AG04450 (cell line): Measurements from ENCODE around the gene SORL1. TPM values are rescaled to one million over a fixed set of nuclear protein-coding genes. Genes with fewer than 3 reads are reported as not detected.
A peak's percentile ranks its signal among the peaks of the same experiment; 100 is the strongest.

Experiments used
- CTCF ChIA-PET: fragments of 300-600, 350-600 bp; formaldehyde crosslinking; extraction: SDS; loops from one replicate; lab custom pipeline; 2022; ENCODE audit warnings: antibody characterized with exemption, inconsistent platforms; lab: Charles Lee
- POLR2A ChIA-PET: fragments of 350-600 bp; formaldehyde crosslinking; extraction: SDS; loops from one replicate; lab custom pipeline; 2021; ENCODE audit warnings: antibody characterized with exemption, inconsistent platforms; lab: Yijun Ruan, JAX
- DNase-seq: peaks from one replicate; pipeline ENCODE4 v3.0.0-alpha.2; 2011; ENCODE audit warnings: low read depth, low spot score
- H3K27ac ChIP-seq: one replicate; pipeline ENCODE4 v1.5.1; 2012; ENCODE audit warnings: low read depth, low read length, control low read depth
- H3K27me3 ChIP-seq: one replicate; pipeline ENCODE4 v1.6.0; 2012; ENCODE audit warnings: low read length; ENCODE audit not compliant: control insufficient read depth, insufficient read depth
- H3K4me3 ChIP-seq: 2 replicates; pipeline ENCODE4 v1.5.1; 2011; ENCODE audit warnings: mild to moderate bottlenecking, low read depth, low read length, control low read depth
- H3K9me3 ChIP-seq: 2 replicates; pipeline ENCODE4 v1.5.1; 2012; ENCODE audit warnings: low read length; ENCODE audit not compliant: control insufficient read depth, insufficient read depth
- CTCF ChIP-seq: IDR thresholded peaks from 2 replicates; pipeline ENCODE4 v1.5.1; 2011; ENCODE audit warnings: low read depth, low read length, control low read depth, inconsistent platforms
- polyA plus RNA-seq: library from polyadenylated mRNA; depleted of rRNA; stranded (reverse); fragments of >200 nt; gene quantifications from 2 replicates; pipeline ENCODE4 v1.2.3, GENCODE V29; 2011

The SORL1 gene
- polyA plus RNA-seq, 1 experiment, result 5.4 TPM

DNA sequence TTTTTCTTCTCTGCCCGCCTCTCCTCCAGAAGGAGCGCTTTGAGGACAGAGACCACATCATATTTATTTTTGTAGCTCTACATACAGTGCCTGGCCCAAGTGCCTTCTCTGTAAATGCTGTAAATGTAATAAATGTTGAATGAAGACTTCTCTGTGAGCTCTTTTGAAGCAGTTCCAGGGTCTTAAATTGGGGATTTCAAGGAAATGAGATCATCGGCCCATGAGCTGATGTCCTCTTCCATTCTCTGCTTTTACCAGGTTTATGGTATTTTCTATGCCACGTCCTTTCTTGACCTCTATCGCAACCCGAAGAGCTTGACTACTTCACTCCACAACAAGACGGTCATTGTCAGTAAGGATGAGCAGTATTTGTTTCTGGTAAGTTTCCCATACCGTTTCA, 166.4 kb downstream of the SORL1 start:
- ChIA-PET POLR2A (interaction anchor here (0.6 kb wide), 1 partner anchor 23 kb away, joined by 3 read pairs; no protein-coding TSS in a partner anchor), CTCF (no interaction called here)
- no peak overlapping the region for H3K27ac ChIP-seq
- H3K4me3 ChIP-seq, result no peak overlapping the region
- no peaks in the 10 kb centered on the region for H3K27me3 ChIP-seq
- no peak for TF ChIP-seq CTCF
- no peaks in the 10 kb centered on the region for H3K9me3 ChIP-seq
- no peak for DNase-seq

DNA sequence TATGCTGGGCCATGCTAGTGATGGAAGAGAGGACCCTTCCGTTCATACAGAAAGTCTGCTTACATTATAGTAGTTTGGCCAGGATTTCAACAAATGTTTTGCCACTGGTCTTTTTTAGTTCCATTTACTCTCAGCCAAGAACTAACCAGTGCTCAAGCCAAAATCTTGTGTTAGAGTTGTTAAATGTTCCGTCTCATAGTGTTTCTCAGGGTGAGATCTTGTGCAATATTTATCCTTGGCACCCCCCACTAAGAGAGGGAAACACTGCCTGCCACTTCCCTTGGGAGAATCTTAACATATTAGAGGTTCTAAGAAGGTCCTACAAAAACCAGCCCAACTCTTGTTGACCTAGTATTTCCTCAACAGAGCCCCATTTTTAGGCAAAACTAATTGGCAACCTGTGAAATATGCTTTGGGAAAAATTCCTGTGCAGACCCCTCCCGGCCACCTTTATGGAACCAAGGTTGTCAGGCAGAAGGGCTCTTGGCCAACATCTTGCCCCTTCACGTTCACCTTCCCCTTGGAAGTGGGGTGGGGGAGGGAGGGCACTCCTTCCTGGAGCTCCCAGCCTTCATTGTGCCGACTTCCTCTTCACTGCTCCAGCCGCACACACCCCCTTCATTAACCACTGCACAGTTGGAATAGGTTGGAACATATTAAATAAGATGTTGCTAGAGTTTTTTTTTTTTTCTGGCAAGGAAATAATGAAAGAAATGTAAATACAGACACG, 173.8 kb downstream of the SORL1 start:
- H3K9me3 ChIP-seq, result no peaks in the 10 kb centered on the region
- H3K27me3 ChIP-seq, result no peaks in the 10 kb centered on the region
- POLR2A ChIA-PET, result no interaction called here
- TF ChIP-seq CTCF, result no peak
- CTCF ChIA-PET, result no interaction called here
- H3K4me3 ChIP-seq, result no peak overlapping the region
- H3K27ac ChIP-seq, result no peak overlapping the region
- DNase-seq, result no peak

DNA sequence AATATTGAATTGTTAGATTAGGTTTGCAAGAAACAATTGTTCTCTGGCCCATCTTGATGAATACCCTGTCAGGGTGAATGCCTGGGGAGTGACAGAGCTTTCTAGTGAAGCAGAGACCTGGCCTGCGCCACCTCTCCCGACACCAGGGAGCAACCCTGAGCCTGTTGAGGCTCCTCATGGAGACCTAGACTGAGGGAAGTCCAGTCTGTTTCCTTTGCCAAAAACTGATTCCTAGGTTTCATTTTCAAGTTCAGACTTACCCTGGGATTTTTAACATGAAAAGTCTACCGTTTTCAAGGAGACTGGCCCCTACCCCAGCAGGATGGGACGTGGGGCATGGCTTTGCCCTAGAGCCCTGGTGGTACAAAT, 174.4 kb downstream of the SORL1 start:
- Histone ChIP-seq H3K27me3 (no peaks in the 10 kb centered on the region), H3K27ac (no peak overlapping the region), H3K4me3 (no peak overlapping the region), H3K9me3 (no peaks in the 10 kb centered on the region)
- POLR2A ChIA-PET, result no interaction called here
- TF ChIP-seq CTCF, result no peak
- CTCF ChIA-PET, result no interaction called here
- no peak for DNase-seq

DNA sequence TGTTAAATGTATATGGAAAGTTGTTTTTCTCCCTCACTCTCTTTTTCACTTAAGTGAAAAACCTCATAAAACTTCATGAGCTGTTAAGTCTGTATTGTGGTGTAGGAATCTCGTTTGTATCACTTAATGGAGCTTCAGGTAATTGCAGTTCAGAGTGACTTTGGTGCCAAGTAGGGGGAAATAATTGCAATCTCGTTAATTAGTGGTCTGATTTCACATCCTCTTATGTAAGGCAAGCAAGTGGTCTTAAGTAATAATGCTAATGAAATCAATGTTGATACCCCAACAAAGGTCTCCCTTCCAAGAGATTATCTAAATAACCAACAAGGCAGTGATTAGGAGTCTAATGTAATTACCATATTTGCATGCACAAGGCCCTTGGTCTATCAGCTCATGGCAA, 174.9 kb downstream of the SORL1 start:
- ChIA-PET CTCF (no interaction called here), POLR2A (no interaction called here)
- no peak overlapping the region for H3K4me3 ChIP-seq
- no peaks in the 10 kb centered on the region for H3K27me3 ChIP-seq
- H3K27ac ChIP-seq, result no peak overlapping the region
- TF ChIP-seq CTCF, result no peak
- no peak for DNase-seq
- H3K9me3 ChIP-seq, result no peaks in the 10 kb centered on the region

GRCh38 chr11:121630041-121630440, 177.9 kb downstream of the SORL1 start:
- ChIA-PET POLR2A (no interaction called here), CTCF (interaction anchor here (1.3 kb wide), 1 partner anchor 574 kb away, joined by 4 read pairs; no protein-coding TSS in a partner anchor)
- Histone ChIP-seq H3K9me3 (no peaks in the 10 kb centered on the region), H3K4me3 (no peak overlapping the region), H3K27me3 (no peaks in the 10 kb centered on the region), H3K27ac (peak overlapping the region; percentile 41)
- peak; percentile 67 for DNase-seq
- no peak for TF ChIP-seq CTCF
